RWPE2 (cell line): ENCODE measurements around the gene CNST.

Source experiments
- ATAC-seq: fragments of 200-7000 bp; cut with Tn5 transposase; 3 replicates; pipeline ENCODE4 v1.9.1; 2021; ENCODE audit warnings: low read depth
- DNase-seq: peaks from one replicate; pipeline ENCODE4 v3.0.0-alpha.2; 2020; ENCODE audit warnings: low spot score
- H3K27ac ChIP-seq: fragments of 450-650 bp; 2 replicates; pipeline ENCODE4 v1.5.1; 2017; ENCODE audit warnings: mild to moderate bottlenecking; ENCODE audit not compliant: poor library complexity, severe bottlenecking
- H3K27me3 ChIP-seq: fragments of 250-450 bp; sonication (Bioruptor Pico); 2 replicates; pipeline ENCODE4 v1.5.1; 2021; ENCODE audit warnings: mild to moderate bottlenecking, moderate library complexity; ENCODE audit not compliant: insufficient read depth, poor library complexity, severe bottlenecking
- H3K36me3 ChIP-seq: fragments of 250-450 bp; sonication (Bioruptor Pico); 2 replicates; pipeline ENCODE4 v1.5.1; 2020; ENCODE audit warnings: low read depth, mild to moderate bottlenecking, moderate library complexity
- H3K4me1 ChIP-seq: fragments of 250-450 bp; sonication (Bioruptor Pico); 2 replicates; pipeline ENCODE4 v1.5.1; 2021; ENCODE audit warnings: mild to moderate bottlenecking, moderate library complexity; ENCODE audit not compliant: insufficient read depth, poor library complexity, severe bottlenecking
- H3K4me3 ChIP-seq: fragments of 250-450 bp; sonication (Bioruptor Pico); 2 replicates; pipeline ENCODE4 v1.5.1; 2021; ENCODE audit warnings: mild to moderate bottlenecking, moderate library complexity; ENCODE audit not compliant: severe bottlenecking
- H3K9me3 ChIP-seq: fragments of 250-450 bp; sonication (Bioruptor Pico); 2 replicates; pipeline ENCODE4 v1.5.1; 2021; ENCODE audit warnings: mild to moderate bottlenecking, moderate library complexity; ENCODE audit not compliant: severe bottlenecking
- CTCF ChIP-seq: fragments of 450-650 bp; IDR thresholded peaks from one replicate; pipeline ENCODE4 v1.5.1; 2017; ENCODE audit warnings: mild to moderate bottlenecking, moderate library complexity; ENCODE audit not compliant: poor library complexity, severe bottlenecking

The CNST gene

GRCh38 chr1:246577720-246578106, 11.5 kb downstream of the CNST start:
- Histone ChIP-seq H3K27me3 (no peaks in the 10 kb centered on the region), H3K4me3 (no peak overlapping the region), H3K27ac (no peak overlapping the region), H3K36me3 (no peaks in the 10 kb centered on the region), H3K9me3 (no peaks in the 10 kb centered on the region), H3K4me1 (no peaks in the 10 kb centered on the region)
- ATAC-seq (no peak), DNase-seq (no peak)
- TF ChIP-seq CTCF = no peak

GRCh38 chr1:246579818-246580217, 13.6 kb downstream of the CNST start:
- no peak for DNase-seq
- no peak for ATAC-seq
- H3K9me3 ChIP-seq = no peaks in the 10 kb centered on the region
- no peaks in the 10 kb centered on the region for H3K36me3 ChIP-seq
- H3K4me1 ChIP-seq = peaks cover 7% of the 10 kb centered on the region
- H3K27me3 ChIP-seq = no peaks in the 10 kb centered on the region
- H3K27ac ChIP-seq = no peak overlapping the region
- no peak for TF ChIP-seq CTCF
- no peak overlapping the region for H3K4me3 ChIP-seq

GRCh38 chr1:246580497-246581370, 14.5 kb downstream of the CNST start:
- ATAC-seq (no peak), DNase-seq (no peak)
- no peak for TF ChIP-seq CTCF
- peaks cover 7% of the 10 kb centered on the region for H3K4me1 ChIP-seq
- H3K36me3 ChIP-seq = no peaks in the 10 kb centered on the region
- H3K27me3 ChIP-seq = no peaks in the 10 kb centered on the region
- no peaks in the 10 kb centered on the region for H3K9me3 ChIP-seq
- no peak overlapping the region for H3K27ac ChIP-seq
- H3K4me3 ChIP-seq = no peak overlapping the region

GRCh38 chr1:246582301-246583055, 16.2 kb downstream of the CNST start:
- no peak for TF ChIP-seq CTCF
- H3K27ac ChIP-seq = no peak overlapping the region
- no peaks in the 10 kb centered on the region for H3K9me3 ChIP-seq
- H3K36me3 ChIP-seq = no peaks in the 10 kb centered on the region
- DNase-seq = no peak
- H3K4me3 ChIP-seq = no peak overlapping the region
- H3K4me1 ChIP-seq = peaks cover 14% of the 10 kb centered on the region
- no peaks in the 10 kb centered on the region for H3K27me3 ChIP-seq
- no peak for ATAC-seq
